ENCODE measurements around the gene TNFRSF12A.
"Not testable (repeated sequence)": the region's sequence is repeated elsewhere in the genome, so short reads cannot be mapped to it uniquely, and the experiment has no call there.

The TNFRSF12A gene

DNA sequence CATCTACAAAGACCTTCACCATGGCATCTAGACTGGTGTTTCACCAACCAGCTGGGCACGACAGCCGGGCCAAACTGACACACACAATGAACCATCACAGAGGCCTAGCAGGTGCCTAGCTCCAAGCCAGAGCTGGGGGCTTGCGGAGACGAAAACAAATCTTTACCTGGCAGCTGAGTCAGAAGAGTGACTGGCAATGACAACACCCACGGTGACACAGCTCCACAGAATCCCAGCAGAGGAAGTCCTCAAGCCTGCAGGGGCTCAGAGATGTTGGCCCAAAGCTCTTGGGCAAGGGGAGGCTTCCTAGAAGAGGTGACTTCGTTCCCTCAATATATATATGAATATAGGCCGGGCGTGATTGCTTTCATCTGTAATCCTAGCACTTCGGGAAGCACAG is 31.3 kb downstream of the TNFRSF12A start:
- no peak overlapping the region for H3K27ac ChIP-seq
- no peak overlapping the region for H3K4me3 ChIP-seq
- no peaks in the 10 kb centered on the region for H3K9me3 ChIP-seq (ENCODE audit: low read depth, low read length)
- H3K36me3 ChIP-seq (ENCODE audit: insufficient read depth, low read length) = no peaks in the 10 kb centered on the region
- no peak for DNase-seq (ENCODE audit: low read depth, low spot score)
- no peak overlapping the region for H3K9ac ChIP-seq (ENCODE audit: insufficient read length)
- TF ChIP-seq POLR2AphosphoS5 (IDR thresholded peaks at IDR 0.05; ENCODE audit: borderline replicate concordance, low read depth, low read length) = no peak
- no peak for TF ChIP-seq EZH2 (IDR thresholded peaks at IDR 0.05)
- no peak for TF ChIP-seq FOXP2 (optimal IDR thresholded peaks at IDR 0.05; ENCODE audit: control extremely low read depth, extremely low read length, insufficient read depth)

DNA sequence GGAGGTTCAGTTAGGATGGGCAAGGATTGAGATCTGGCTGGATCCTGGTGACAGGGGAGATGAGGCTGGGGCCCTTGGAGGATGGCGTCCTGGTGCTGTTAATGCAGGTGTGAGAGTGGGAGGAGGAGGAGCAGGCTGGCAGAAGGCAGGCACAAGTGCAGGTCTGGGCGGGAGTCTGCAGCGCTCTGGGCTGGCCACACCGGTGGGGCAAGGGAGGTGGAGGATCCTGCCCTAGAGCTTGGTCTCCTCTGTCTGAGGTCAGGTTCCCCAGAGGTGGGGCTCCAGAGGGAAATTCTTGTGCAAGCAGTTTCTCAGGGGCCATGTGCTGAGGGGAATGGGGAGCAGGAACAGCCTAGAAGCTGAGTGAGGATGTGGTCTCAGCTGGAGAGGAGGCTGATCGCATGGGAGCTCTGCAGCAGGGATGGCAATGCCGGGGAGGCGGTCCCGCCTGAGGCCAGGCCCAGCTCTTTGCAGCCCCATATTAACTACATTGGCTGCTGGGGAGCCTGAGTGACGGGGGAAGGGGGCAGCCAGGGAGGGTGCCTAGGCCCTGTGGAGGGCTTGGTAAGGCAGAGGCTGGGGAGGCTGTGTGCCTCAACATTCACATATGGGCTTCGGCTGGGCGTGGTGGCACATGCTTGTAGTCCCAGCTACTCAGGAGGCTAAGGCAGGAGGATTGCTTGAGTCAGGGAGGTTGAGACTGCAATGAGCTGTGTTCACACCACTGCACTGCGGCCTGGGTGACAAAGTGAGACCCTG is 32.6 kb downstream of the TNFRSF12A start:
- not testable (repeated sequence) for H3K9me3 ChIP-seq (ENCODE audit: low read depth, low read length); DNase-seq (ENCODE audit: low read depth, low spot score); H3K9ac ChIP-seq (ENCODE audit: insufficient read length); H3K36me3 ChIP-seq (ENCODE audit: insufficient read depth, low read length); H3K27ac ChIP-seq; H3K4me3 ChIP-seq

DNA sequence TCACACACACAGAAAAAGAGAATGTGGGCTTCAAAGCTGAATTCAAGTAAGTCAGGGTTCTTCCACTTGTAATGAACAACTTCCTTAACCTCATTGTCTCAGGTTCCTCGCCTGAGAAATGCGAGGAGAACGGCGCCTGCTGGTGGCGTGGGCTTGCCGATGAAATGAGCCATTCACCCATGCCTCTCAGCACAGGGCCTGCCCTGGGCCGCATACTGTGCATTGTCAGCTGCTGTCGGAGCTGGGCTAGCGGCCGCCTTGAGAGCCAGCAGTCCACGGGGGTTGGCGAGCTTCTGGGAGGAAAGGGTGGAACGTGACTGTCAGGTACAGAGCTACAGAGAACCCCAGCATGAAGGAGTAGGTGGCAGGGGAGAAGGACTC is 33.2 kb downstream of the TNFRSF12A start:
- H3K27ac ChIP-seq; H3K9ac ChIP-seq (ENCODE audit: insufficient read length); DNase-seq (ENCODE audit: low read depth, low spot score); H3K4me3 ChIP-seq; H3K36me3 ChIP-seq (ENCODE audit: insufficient read depth, low read length); H3K9me3 ChIP-seq (ENCODE audit: low read depth, low read length): not testable (repeated sequence)

DNA sequence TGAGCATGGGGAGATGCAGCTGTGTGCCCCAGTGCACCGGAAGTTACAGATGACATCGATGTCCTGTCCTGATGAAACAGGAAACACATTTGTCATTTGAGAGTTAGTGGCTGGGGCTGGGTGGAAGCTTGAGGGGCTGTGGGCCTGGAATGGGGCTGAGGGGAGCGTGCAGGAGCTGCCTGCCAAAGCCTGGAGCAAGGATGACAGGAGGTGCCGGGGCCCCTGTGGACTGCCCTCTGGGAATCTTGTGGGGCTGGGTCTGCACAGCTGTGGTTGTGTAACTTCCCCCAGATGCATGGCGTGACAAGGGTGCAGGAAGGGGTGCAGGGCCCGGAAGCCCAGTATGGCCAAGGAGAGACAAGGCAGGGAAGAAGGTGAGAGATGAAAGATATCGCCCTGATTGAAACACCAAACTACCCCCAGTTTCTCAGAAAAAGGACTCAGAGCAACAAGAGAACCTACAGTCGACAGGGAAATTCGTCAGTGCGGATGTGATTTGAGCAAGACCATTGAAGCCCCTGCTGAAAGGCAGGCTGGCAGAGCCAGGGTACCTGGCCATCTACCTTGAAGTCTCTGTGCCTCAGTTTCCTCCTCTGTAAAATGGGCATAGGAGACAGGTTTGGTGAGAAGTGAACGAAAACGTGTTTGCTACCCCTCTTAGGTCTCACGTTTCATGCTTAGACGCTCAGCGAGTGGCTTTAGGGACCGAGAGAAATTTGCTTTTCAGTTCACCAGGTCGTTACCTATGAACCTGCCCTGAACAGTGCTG is 35.0 kb downstream of the TNFRSF12A start:
- H3K9ac ChIP-seq (ENCODE audit: insufficient read length) = no peak overlapping the region
- no peaks in the 10 kb centered on the region for H3K36me3 ChIP-seq (ENCODE audit: insufficient read depth, low read length)
- no peak for TF ChIP-seq EZH2 (IDR thresholded peaks at IDR 0.05)
- no peak for TF ChIP-seq POLR2AphosphoS5 (IDR thresholded peaks at IDR 0.05; ENCODE audit: borderline replicate concordance, low read depth, low read length)
- no peak for TF ChIP-seq FOXP2 (optimal IDR thresholded peaks at IDR 0.05; ENCODE audit: control extremely low read depth, extremely low read length, insufficient read depth)
- H3K9me3 ChIP-seq (ENCODE audit: low read depth, low read length) = no peaks in the 10 kb centered on the region
- no peak overlapping the region for H3K27ac ChIP-seq
- DNase-seq (ENCODE audit: low read depth, low spot score) = no peak
- H3K4me3 ChIP-seq = no peak overlapping the region

DNA sequence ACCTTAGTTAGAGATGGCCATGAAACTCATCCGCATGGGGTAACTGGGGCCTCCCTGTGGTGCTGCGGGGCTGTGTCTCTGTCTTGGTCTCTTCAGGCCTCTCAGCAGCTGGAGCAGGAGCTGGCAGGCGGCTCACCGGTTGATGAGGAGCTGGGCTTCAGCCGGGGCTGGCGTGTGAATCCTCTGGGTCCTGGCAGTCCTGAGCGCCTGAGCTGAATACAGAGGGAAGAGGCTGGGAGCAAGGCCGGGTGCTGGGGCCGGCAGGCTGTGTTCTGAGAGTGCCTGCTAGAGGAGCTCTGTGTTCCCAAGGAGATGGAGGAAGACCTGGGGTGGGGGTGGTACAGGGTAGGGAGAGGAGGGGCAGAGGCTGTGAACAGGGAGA is 35.6 kb downstream of the TNFRSF12A start:
- H3K9me3 ChIP-seq (ENCODE audit: low read depth, low read length); H3K9ac ChIP-seq (ENCODE audit: insufficient read length); DNase-seq (ENCODE audit: low read depth, low spot score); H3K27ac ChIP-seq; H3K36me3 ChIP-seq (ENCODE audit: insufficient read depth, low read length); H3K4me3 ChIP-seq: not testable (repeated sequence)

DNA sequence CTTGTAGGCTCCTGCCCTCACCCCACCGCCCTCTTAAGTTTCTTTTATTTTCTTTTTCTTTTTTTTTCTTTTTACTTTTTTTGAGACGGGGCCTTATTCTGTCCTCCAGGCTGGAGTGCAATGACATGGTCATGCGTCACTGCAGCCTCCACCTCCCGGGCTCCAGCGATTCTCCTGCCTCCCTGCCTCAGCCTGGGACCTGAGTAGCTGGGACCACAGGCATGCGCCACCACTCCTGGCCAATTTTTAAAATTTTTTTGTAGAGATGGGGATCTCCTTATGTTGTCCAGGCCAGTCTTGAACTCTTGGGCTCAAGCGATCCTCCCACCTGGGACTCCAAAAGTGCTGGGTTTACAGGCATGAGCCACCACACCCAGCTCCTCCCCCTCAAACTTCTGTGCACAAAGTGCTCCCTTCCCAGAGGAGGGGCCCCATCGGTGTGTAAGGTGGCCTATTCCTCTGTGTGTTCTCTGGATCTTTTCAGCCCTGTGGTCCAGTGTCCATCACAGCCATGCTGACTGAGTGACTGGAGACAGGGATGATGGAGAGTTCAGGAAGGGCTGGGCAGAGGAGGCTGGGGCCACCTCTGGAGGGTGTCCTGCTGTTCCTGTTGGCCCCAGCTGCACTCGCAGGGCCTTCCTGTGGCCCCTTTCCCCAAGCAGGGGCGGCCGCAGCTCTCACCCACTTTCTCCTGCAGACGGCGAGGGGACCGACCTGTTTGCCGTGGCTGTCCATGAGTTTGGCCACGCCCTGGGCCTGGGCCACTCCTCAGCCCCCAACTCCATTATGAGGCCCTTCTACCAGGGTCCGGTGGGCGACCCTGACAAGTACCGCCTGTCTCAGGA is 36.4 kb downstream of the TNFRSF12A start:
- no peak overlapping the region for H3K27ac ChIP-seq
- no peaks in the 10 kb centered on the region for H3K36me3 ChIP-seq (ENCODE audit: insufficient read depth, low read length)
- no peak overlapping the region for H3K9ac ChIP-seq (ENCODE audit: insufficient read length)
- DNase-seq (ENCODE audit: low read depth, low spot score) = no peak
- no peak overlapping the region for H3K4me3 ChIP-seq
- no peaks in the 10 kb centered on the region for H3K9me3 ChIP-seq (ENCODE audit: low read depth, low read length)
- TF ChIP-seq POLR2AphosphoS5 (IDR thresholded peaks at IDR 0.05; ENCODE audit: borderline replicate concordance, low read depth, low read length) (no peak), EZH2 (IDR thresholded peaks at IDR 0.05) (no peak), FOXP2 (optimal IDR thresholded peaks at IDR 0.05; ENCODE audit: control extremely low read depth, extremely low read length, insufficient read depth) (no peak)

DNA sequence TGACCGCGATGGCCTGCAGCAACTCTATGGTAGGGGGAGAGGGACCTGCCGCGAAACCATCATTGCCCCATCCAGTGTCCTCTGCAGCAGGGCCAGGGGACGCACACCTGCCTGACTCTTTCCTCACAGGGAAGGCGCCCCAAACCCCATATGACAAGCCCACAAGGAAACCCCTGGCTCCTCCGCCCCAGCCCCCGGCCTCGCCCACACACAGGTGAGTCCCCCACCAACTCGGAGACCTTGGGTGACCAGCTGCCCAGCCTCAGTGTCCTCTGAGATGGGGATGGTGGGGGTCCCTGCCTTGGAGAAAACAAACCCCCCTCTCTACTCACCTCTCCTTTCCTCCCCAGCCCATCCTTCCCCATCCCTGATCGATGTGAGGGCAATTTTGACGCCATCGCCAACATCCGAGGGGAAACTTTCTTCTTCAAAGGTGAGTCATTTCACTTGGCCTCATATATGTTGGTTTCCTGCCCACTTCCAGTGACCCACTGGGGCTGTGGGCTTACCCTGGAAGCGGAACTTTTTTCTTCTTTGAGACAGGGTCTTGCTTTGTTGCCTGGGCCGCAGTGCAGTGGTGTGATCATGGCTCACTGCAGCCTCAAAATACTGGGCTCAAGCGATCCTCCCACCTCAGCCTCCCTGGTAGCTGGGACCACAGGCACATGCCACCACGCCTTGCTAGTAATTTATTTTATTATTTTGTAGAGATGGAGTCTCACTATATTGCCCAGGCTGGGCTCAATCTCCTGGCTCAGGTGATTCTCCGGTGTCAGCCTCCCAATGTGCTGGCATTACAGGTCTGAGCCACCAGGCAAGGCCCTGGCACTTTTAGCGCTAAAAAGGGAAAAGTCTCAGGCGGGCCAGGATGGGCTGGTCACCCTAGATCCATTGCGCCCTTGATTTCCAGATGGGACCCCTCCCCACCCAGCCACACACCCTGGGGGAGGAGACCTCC is 37.3 kb downstream of the TNFRSF12A start:
- no peaks in the 10 kb centered on the region for H3K9me3 ChIP-seq (ENCODE audit: low read depth, low read length)
- no peak overlapping the region for H3K27ac ChIP-seq
- TF ChIP-seq POLR2AphosphoS5 (IDR thresholded peaks at IDR 0.05; ENCODE audit: borderline replicate concordance, low read depth, low read length) = no peak
- TF ChIP-seq EZH2 (IDR thresholded peaks at IDR 0.05) = no peak
- TF ChIP-seq FOXP2 (optimal IDR thresholded peaks at IDR 0.05; ENCODE audit: control extremely low read depth, extremely low read length, insufficient read depth) = no peak
- no peak overlapping the region for H3K4me3 ChIP-seq
- DNase-seq (ENCODE audit: low read depth, low spot score) = no peak
- H3K9ac ChIP-seq (ENCODE audit: insufficient read length) = no peak overlapping the region
- no peaks in the 10 kb centered on the region for H3K36me3 ChIP-seq (ENCODE audit: insufficient read depth, low read length)

All from SK-N-MC (cell line).